Stimulated activated CD4-positive, alpha-beta T cell treated with anti-CD3 and anti-CD28 coated beads, Interleukin-15, amount 100 ng/mL, for 1 hour (primary cell): Measurements from ENCODE around the gene UCMA.
"Not testable (repeated sequence)": the region's sequence is repeated elsewhere in the genome, so short reads cannot be mapped to it uniquely, and the experiment has no call there.

Experiments
- DNase-seq, 2 donors: peaks; one replicate each; pipeline ENCODE4 v3.0.0-alpha.2; 2020; ENCODE audit warnings: low read depth in 1 of 2, low spot score in 1 of 2

Gene UCMA

DNA sequence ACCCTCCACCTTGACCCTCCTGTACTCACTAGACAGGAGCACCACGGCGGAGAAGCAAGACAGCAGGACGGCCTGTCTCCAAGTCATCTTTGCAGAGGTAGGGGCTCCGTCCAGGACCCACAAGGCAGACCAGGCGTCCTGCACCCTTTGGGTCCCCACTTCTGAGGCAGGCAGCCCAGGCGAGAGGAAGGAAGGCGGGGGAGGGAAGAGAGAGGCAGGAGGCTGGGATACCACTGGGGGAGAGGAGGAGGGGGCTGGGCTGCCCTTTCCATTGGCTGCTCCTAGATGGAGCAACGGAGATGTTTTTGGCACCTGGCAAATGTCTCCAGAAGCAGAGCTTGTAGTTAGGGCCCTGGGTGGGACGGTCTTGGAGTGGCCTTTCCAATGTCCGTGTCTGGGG lies at the start of gene UCMA:
TSS of gene UCMA (minus strand) at position 203 of the 400 bp plus-strand sequence. CDS start at position 87, 116 bp downstream.
- no peak for DNase-seq

GRCh38 chr10:13282348-13282747 lies 48.2 kb upstream of the UCMA start:
- DNase-seq = not testable (repeated sequence)

GRCh38 chr10:13276749-13277365 lies 42.7 kb upstream of the UCMA start:
- DNase-seq = no peak

DNA sequence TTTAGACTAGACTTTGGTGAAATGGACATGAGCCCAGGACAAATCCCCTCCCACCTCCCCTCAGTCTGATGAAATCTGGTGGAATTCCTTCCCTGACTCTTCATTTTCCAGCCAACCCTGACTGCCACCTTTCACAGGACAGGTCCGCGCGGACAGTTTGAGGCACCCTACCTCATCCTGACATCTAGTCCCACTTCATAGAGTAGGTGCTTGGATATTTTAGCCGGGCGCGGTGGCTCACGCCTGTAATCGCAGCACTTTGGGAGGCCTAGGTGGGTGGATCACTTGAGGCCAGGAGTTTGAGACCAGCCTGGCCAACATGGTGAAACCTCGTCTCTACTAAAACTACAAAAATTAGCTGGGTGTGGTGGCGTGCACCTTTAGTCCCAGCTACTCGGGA lies 42.0 kb upstream of the UCMA start:
- not testable (repeated sequence) for DNase-seq

DNA sequence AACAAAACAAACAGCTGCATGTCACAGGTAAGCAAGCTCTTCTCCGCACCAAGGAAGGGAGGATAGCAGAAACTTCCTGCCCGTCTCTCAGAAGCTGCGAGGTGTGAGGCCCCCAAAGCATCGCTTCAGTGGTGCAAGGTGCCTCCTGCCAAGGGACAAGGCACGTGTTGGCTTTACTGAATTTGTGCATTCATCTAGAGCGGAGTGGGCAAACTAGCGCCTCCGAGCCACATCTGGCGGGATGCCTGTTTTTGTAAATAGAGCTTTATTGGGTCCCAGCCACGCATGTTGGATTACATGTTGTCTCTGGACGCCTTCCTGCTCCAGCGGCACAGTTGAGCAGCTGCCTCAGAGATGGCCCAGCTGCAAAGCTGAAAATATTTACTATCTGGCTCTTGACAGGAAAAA lies 38.0 kb upstream of the UCMA start:
- DNase-seq = no peak

GRCh38 chr10:13271552-13272163 lies 37.5 kb upstream of the UCMA start:
- peak; percentile 11 to 16 for DNase-seq

GRCh38 chr10:13270877-13271551 lies 36.8 kb upstream of the UCMA start:
- DNase-seq = no peak

GRCh38 chr10:13268841-13269240 lies 34.7 kb upstream of the UCMA start:
- DNase-seq = no peak

DNA sequence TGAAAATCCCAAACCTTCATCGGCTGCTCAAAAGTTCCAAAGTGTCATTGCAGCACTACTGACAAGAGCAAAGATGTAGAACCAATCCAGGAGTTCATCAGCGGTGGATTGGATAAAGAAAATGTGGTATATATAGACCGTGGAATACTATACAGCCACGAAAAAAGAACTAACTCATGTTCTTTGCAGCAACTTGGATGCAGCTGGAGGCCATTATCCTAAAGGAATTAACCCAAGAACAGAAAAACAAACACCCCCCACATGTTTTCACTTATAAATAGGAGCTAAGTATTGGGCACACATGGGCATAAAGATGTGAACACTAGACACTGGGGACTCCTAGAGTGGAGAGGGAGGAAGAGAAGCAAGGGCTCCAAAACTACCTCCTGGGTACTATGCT lies 34.1 kb upstream of the UCMA start:
- DNase-seq = no peak

DNA sequence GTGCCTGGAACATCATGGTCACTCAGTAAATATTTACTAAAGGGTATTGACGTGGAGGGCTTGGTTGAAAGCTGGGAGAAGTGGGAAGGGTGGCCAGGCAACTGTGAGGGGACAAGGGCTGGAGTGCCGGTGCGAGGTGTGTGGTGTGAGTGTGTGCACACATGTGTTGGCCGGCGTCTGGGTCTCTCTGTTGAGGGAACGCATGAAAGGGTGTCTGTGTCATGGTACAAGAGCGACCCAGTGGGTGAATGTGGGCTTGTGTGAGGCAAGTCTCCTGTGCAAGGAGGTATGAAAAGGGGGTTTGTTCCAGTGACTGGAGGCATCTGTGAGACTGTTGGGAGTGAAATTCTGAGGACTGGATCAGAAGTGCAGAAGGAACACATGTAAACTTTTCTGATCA lies 29.4 kb upstream of the UCMA start:
- DNase-seq = no peak

GRCh38 chr10:13262433-13262832 lies 28.3 kb upstream of the UCMA start:
- DNase-seq = no peak

- DNase-seq = no peak
Measured at GRCh38 chr10:13257621-13258140, 23.5 kb upstream of the UCMA start.

DNA sequence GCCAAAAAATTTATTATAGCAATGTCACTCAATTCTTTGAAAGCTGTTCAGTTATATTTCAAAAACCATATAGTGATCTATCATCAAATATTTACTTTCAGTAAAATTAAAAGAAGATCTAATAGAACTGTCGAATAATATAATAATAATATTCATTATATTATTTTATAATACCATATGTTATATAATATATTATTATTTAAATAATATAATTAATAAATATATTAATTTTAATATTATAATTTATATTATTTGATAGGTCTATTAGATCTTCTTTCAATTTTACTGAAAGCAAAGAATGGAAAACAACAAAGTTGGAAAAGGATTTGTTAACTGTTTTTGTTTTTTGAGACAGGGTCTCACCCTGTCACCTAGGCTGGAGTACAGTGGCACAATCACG lies 22.5 kb upstream of the UCMA start:
- no peak for DNase-seq

GRCh38 chr10:13253726-13254125 lies 19.6 kb upstream of the UCMA start:
- no peak for DNase-seq

DNA sequence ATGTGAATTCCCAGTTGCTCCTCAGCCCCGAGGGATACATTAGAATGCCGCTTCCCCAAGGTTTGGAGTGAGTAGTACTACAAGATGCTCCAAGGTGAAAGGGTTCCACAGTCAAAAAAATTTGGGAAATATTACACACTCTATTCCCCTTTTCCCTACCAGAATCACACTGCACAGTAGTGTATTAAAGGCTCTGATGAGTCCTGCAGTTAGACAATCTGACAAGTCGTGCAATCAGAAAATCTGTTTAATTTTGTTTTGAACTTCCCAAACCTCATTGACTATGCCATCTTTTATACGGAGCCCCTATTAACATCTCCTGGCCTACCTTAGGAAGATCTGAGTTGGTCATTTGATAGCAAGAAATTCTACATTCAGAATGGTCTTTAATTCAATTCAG lies 13.6 kb upstream of the UCMA start:
- no peak for DNase-seq

DNA sequence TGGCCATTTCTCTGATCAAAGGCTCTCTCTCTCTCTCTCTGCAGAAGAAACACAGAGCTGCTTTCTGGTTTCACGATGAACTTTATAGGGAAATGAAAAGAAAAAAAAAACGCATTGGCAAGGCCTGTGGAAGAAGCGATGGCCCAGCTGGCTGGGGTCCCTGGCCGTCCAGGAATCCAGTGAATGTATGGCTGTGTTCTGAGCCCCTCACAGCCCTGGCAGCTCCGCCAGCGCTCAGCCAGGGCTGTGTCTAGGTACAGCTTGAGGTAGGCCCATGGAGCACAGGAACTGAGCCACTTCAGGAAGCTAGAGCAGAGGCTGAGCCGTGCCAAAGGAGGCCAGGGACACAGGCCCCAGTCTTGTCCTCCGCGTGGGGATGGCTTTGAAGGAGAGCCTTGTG lies 13.1 kb upstream of the UCMA start:
- DNase-seq = no peak

- DNase-seq = not testable (repeated sequence)
Measured at GRCh38 chr10:13242260-13242659, 8.1 kb upstream of the UCMA start.

DNA sequence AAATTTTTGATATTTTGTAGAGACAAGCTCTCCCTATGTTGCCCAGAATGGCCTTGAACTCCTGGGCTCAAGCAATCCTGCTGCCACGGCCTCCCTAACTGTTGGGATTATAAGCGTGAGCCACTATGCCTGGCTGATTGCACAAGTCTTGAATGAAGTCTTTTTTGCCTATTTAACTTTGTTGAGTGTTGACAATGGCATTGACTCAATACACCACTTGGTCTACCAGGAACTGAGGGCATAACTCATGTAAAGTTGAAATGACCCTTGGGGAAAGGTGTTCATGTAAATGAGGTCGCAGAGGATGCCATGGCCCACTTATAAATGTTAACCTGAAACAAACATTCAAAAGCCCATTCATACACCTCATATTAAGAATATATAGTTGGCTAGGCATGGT lies 7.4 kb upstream of the UCMA start:
- DNase-seq = no peak

DNA sequence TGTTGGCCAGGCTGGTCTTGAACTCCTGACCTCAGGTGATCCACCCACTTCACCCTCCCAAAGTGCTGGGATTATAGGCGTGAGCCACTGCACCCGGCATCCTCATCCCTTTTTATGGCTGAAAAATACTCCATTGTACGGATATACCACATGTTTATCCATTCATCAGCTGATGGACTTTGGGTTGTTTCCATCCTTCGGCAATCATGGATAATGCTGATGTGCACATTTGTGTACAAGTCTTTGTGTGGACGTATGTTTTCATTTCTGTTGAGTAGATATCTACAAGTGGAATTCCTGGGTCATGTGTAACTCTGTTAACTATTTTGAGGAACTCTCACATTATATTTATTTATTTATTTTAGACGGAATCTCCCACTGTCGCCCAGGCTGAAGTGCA lies 5.7 kb upstream of the UCMA start:
- no peak for DNase-seq

DNA sequence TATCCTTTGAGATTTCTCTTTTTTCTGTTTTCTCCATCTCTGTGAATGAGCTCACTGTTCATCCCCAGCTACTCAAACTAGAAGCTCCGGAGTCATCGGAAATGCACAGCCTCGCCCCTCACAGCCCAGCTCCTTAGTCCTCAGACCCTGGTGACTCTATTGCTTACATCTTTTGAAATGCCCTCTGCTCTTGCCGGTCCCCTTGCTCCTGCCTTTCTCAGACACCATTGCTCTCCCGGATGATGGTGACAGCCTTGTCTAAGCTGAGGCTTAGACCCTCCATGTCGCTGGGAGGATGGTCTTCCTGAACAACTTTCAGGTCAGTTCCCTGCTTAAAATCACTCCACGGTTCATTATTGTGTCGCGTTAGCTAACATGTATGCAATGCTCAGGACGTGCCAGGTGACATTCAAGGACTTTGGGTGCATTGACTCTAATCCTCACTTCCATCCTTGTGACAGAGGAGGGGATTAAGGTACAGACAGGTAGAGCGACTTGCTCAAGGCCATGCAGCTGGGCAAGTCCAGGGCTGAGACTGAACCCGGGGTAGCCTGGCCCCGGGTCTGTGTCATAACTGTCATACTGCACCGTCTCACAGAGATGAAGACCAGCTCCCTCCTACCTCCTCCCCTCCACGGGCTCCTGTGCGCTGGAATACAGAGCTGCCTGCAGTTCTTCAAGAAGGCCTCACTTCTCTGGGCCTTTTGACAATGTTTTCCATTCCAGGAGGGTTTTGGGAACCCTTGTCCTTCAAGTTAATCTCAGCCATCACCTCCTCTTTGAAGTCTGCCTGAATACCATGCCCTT lies 4.3 kb upstream of the UCMA start:
- DNase-seq = no peak

DNA sequence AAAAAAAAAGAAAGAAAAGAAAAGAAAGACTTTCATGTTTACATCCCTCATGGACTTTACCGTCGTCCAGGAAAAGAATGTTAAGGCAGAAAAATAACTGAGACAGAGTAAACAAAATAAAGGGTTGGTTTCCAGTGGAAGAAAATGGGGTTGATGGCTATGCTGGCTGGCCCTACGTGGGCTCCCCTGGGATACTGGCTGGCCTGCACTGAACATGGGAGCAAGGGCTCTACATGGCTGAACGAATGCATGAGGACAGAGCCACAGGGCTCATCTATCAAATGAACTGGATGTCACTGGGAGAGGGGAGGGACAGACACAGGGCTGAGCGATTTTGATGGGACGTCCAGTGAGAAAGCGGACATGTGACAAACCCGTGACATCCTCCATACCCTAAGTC lies 2.5 kb upstream of the UCMA start:
- DNase-seq = no peak

- not testable (repeated sequence) for DNase-seq
Measured at GRCh38 chr10:13234736-13235135, 562 bp upstream of the UCMA start.
